Nephron (organoid): ENCODE data around the gene BHMT2.
A peak's percentile ranks its signal among the peaks of the same experiment; 100 is the strongest.

Experiments used
- H3K27ac Mint-ChIP-seq, 3 experiments: 2 replicates each; pipeline ENCODE4 v1.8.0; 2020; ENCODE audit warnings: mixed read lengths in 3 of 3, mild to moderate bottlenecking in 2 of 3, moderate library complexity in 1 of 3
- H3K27me3 Mint-ChIP-seq: 2 replicates; pipeline ENCODE4 v1.8.0; 2021; ENCODE audit warnings: low read depth, mild to moderate bottlenecking, moderate library complexity, mixed read lengths
- H3K36me3 Mint-ChIP-seq: 2 replicates; pipeline ENCODE4 v1.8.0; 2020; ENCODE audit warnings: low read depth, mixed read lengths
- H3K4me1 Mint-ChIP-seq: 2 replicates; pipeline ENCODE4 v1.8.0; 2020; ENCODE audit warnings: mixed read lengths
- H3K4me3 Mint-ChIP-seq, 3 experiments: 2 replicates each; pipeline ENCODE4 v1.8.0; 2020; ENCODE audit warnings: mild to moderate bottlenecking in 3 of 3, mixed read lengths in 3 of 3, moderate library complexity in 2 of 3
- H3K9me3 Mint-ChIP-seq: 2 replicates; pipeline ENCODE4 v1.8.0; 2020; ENCODE audit warnings: mixed read lengths
- CTCF ChIP-seq, 3 experiments: fragments of 200-600 bp; sonication (generic); IDR thresholded peaks; one replicate each; pipeline ENCODE4 v1.5.0; 2021; ENCODE audit warnings: antibody characterized with exemption in 3 of 3; ENCODE audit not compliant: unreplicated experiment in 3 of 3

Gene BHMT2

GRCh38 chr5:79032782-79033181 is 36.8 kb upstream of the BHMT2 start:
- Mint-ChIP-seq H3K36me3 (no peaks in the 10 kb centered on the region), H3K4me1 (peaks cover 6% of the 10 kb centered on the region), H3K9me3 (no peaks in the 10 kb centered on the region), H3K4me3 (no peak overlapping the region), H3K27me3 (no peaks in the 10 kb centered on the region), H3K27ac (peak overlapping the region; percentile 62 to 99 (median 98))
- TF ChIP-seq CTCF (IDR thresholded peaks at IDR 0.05; ENCODE audit: unreplicated experiment in 3 of 3), result no peak

- Mint-ChIP-seq H3K9me3 (peaks cover 3% of the 10 kb centered on the region), H3K27me3 (no peaks in the 10 kb centered on the region), H3K4me3 (no peak overlapping the region), H3K27ac (peak overlapping the region in 2 of 3 experiments; percentile 31 to 51), H3K36me3 (no peaks in the 10 kb centered on the region), H3K4me1 (peaks cover 6% of the 10 kb centered on the region)
- TF ChIP-seq CTCF (IDR thresholded peaks at IDR 0.05; ENCODE audit: unreplicated experiment in 3 of 3), result no peak
Measured at GRCh38 chr5:79035237-79035636, 34.3 kb upstream of the BHMT2 start.

GRCh38 chr5:79036769-79037168 is 32.8 kb upstream of the BHMT2 start:
- TF ChIP-seq CTCF (IDR thresholded peaks at IDR 0.05; ENCODE audit: unreplicated experiment in 3 of 3), result no peak
- H3K36me3 Mint-ChIP-seq, result no peaks in the 10 kb centered on the region
- no peak overlapping the region for H3K27ac Mint-ChIP-seq
- H3K4me3 Mint-ChIP-seq, result no peak overlapping the region
- H3K9me3 Mint-ChIP-seq, result peaks cover 8% of the 10 kb centered on the region
- H3K4me1 Mint-ChIP-seq, result no peaks in the 10 kb centered on the region
- H3K27me3 Mint-ChIP-seq, result no peaks in the 10 kb centered on the region

- no peak overlapping the region for H3K4me3 Mint-ChIP-seq
- H3K4me1 Mint-ChIP-seq, result no peaks in the 10 kb centered on the region
- H3K36me3 Mint-ChIP-seq, result no peaks in the 10 kb centered on the region
- H3K9me3 Mint-ChIP-seq, result peaks cover 11% of the 10 kb centered on the region
- H3K27me3 Mint-ChIP-seq, result no peaks in the 10 kb centered on the region
- TF ChIP-seq CTCF (IDR thresholded peaks at IDR 0.05; ENCODE audit: unreplicated experiment in 3 of 3), result no peak
- no peak overlapping the region for H3K27ac Mint-ChIP-seq
Measured at GRCh38 chr5:79042188-79042587, 27.4 kb upstream of the BHMT2 start.

- Mint-ChIP-seq H3K36me3 (no peaks in the 10 kb centered on the region), H3K27me3 (no peaks in the 10 kb centered on the region), H3K4me3 (no peak overlapping the region), H3K4me1 (no peaks in the 10 kb centered on the region), H3K9me3 (peaks cover 12% of the 10 kb centered on the region), H3K27ac (no peak overlapping the region)
- TF ChIP-seq CTCF (IDR thresholded peaks at IDR 0.05; ENCODE audit: unreplicated experiment in 3 of 3), result no peak
Measured at GRCh38 chr5:79047199-79047598, 22.4 kb upstream of the BHMT2 start.

GRCh38 chr5:79048437-79048836 is 21.1 kb upstream of the BHMT2 start:
- TF ChIP-seq CTCF (IDR thresholded peaks at IDR 0.05; ENCODE audit: unreplicated experiment in 3 of 3), result no peak
- H3K36me3 Mint-ChIP-seq, result no peaks in the 10 kb centered on the region
- H3K9me3 Mint-ChIP-seq, result peaks cover 16% of the 10 kb centered on the region
- H3K27me3 Mint-ChIP-seq, result no peaks in the 10 kb centered on the region
- H3K27ac Mint-ChIP-seq, result no peak overlapping the region
- no peak overlapping the region for H3K4me3 Mint-ChIP-seq
- H3K4me1 Mint-ChIP-seq, result no peaks in the 10 kb centered on the region
